Esophagus muscularis mucosa (tissue), 3 donors: Measurements from ENCODE around the gene GSG1L.

Source experiments
- CTCF ChIP-seq, 3 experiments: fragments of 200-600 bp in 2 of 3; fragments of 450-650 bp in 1 of 3; sonication (generic) in 2 of 3; IDR thresholded peaks; one replicate each; pipeline ENCODE4 v1.5.1; 2017 to 2019; ENCODE audit warnings: antibody characterized with exemption in 3 of 3, mild to moderate bottlenecking in 2 of 3, moderate library complexity in 1 of 3
- POLR2A ChIP-seq: fragments of 450-650 bp; IDR thresholded peaks from one replicate; pipeline ENCODE4 v1.6.1; 2017; ENCODE audit warnings: antibody characterized with exemption, moderate library complexity, mild to moderate bottlenecking, low read depth

- no peak for TF ChIP-seq CTCF (IDR thresholded peaks at IDR 0.05)
- TF ChIP-seq POLR2A, result no peak
Measured at GRCh38 chr16:28100810-28101532, 37.5 kb upstream of the GSG1L start.
